SU-DHL-6 (cell line): ENCODE results near the gene SLC8A3.

Source experiments
- CTCF ChIP-seq: fragments of 200-600 bp; sonication (generic); IDR thresholded peaks from one replicate; pipeline ENCODE4 v1.5.1; 2017; ENCODE audit warnings: antibody characterized with exemption, mild to moderate bottlenecking, low read length, moderate library complexity; ENCODE audit not compliant: insufficient read depth, poor library complexity, severe bottlenecking
- EZH2phosphoT487 ChIP-seq: fragments of 200-600 bp; sonication (generic), shearing (Covaris generic); conservative IDR thresholded peaks from 2 replicates; pipeline ENCODE4 v1.6.1; 2018; ENCODE audit warnings: mild to moderate bottlenecking, antibody characterized with exemption, low read length, moderate library complexity, mixed read lengths

DNA sequence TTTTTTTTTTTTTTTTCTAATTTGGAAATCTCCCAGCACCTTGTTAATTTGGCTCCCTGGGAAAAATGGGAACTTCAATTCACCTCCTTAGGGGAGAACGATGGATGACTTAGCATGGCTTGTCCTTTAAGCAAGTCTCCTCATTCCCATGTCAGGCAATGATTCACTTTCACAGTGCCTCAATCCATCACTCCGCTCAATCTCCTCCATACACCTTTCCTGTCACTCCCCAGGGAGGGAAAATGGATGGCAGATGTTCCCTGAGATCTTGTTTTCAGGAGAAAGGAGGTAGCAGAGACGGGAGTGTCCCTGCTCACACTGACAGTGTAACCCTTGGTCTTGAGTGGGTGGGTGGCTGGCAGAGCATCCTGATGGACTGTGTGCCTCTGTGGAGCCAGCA lies 51.0 kb downstream of the SLC8A3 start:
- no peak for TF ChIP-seq CTCF
- TF ChIP-seq EZH2phosphoT487 = no peak
